BJ (cell line): ENCODE data around the gene SPNS1. TPM values are rescaled to one million over a fixed set of nuclear protein-coding genes. Genes with fewer than 3 reads are reported as not detected.

Experiments
- CTCF ChIA-PET: fragments of 350-600 bp; formaldehyde crosslinking; extraction: SDS; loops from one replicate; lab custom pipeline; 2021; ENCODE audit warnings: antibody characterized with exemption, inconsistent platforms; lab: Yijun Ruan, JAX
- POLR2A ChIA-PET: fragments of 300-600 bp; sonication (Branson Sonifier 250); formaldehyde crosslinking; extraction: SDS; loops from one replicate; lab custom pipeline; 2021; ENCODE audit warnings: antibody characterized with exemption; lab: Charles Lee
- DNase-seq: peaks from one replicate; pipeline ENCODE4 v3.0.0-alpha.2; 2011; ENCODE audit warnings: low read depth
- H3K27me3 ChIP-seq: 2 replicates; pipeline ENCODE4 v1.6.0; 2011; ENCODE audit warnings: low read length; ENCODE audit not compliant: control insufficient read depth, insufficient read depth
- H3K36me3 ChIP-seq: 2 replicates; pipeline ENCODE4 v1.5.1; 2011; ENCODE audit warnings: low read length; ENCODE audit not compliant: control insufficient read depth, insufficient read depth
- H3K4me3 ChIP-seq: 2 replicates; pipeline ENCODE4 v1.5.1; 2011; ENCODE audit warnings: low read depth, mild to moderate bottlenecking, control low read depth, low read length
- CTCF ChIP-seq: IDR thresholded peaks from 2 replicates; pipeline ENCODE4 v1.5.1; 2011; ENCODE audit warnings: low read depth, mild to moderate bottlenecking, control low read depth, inconsistent platforms, low read length, moderate library complexity; ENCODE audit not compliant: insufficient read depth
- polyA plus RNA-seq: library from polyadenylated mRNA; depleted of rRNA; stranded (reverse); fragments of >200 nt; gene quantifications from 2 replicates; pipeline ENCODE4 v1.2.3, GENCODE V29; 2011

The SPNS1 gene
- polyA plus RNA-seq, 1 experiment, result 52.7 TPM

- TF ChIP-seq CTCF, result no peak
- no peak overlapping the region for H3K4me3 ChIP-seq
- no peak for DNase-seq
- ChIA-PET POLR2A (no interaction called here), CTCF (no interaction called here)
- no peaks in the 10 kb centered on the region for H3K27me3 ChIP-seq
- H3K36me3 ChIP-seq, result peaks cover 23% of the 10 kb centered on the region
Observed at GRCh38 chr16:28989363-28989762, 14.8 kb downstream of the SPNS1 start.

- TF ChIP-seq CTCF, result no peak
- CTCF ChIA-PET, result no interaction called here
- no peaks in the 10 kb centered on the region for H3K27me3 ChIP-seq
- DNase-seq, result no peak
- H3K36me3 ChIP-seq, result peaks cover 18% of the 10 kb centered on the region
- no peak overlapping the region for H3K4me3 ChIP-seq
- POLR2A ChIA-PET, result no interaction called here
Observed at GRCh38 chr16:28990375-28991040, 15.9 kb downstream of the SPNS1 start.

GRCh38 chr16:28991687-28992086 is 17.1 kb downstream of the SPNS1 start:
- TF ChIP-seq CTCF, result no peak
- ChIA-PET POLR2A (no interaction called here), CTCF (no interaction called here)

GRCh38 chr16:28992496-28992895 is 17.9 kb downstream of the SPNS1 start:
- H3K27me3 ChIP-seq, result no peaks in the 10 kb centered on the region
- peaks cover 8% of the 10 kb centered on the region for H3K36me3 ChIP-seq
- TF ChIP-seq CTCF, result no peak
- no peak for DNase-seq
- no peak overlapping the region for H3K4me3 ChIP-seq
- ChIA-PET POLR2A (no interaction called here), CTCF (no interaction called here)

More at GRCh38 chr16:28991687-28992086, 17.1 kb downstream of the SPNS1 start:
- DNase-seq, result no peak
- Histone ChIP-seq H3K4me3 (no peak overlapping the region), H3K27me3 (no peaks in the 10 kb centered on the region), H3K36me3 (peaks cover 10% of the 10 kb centered on the region)

- Histone ChIP-seq H3K4me3 (no peak overlapping the region), H3K36me3 (no peaks in the 10 kb centered on the region), H3K27me3 (no peaks in the 10 kb centered on the region; the same call in 1 of the 2 replicates)
- DNase-seq, result no peak
- TF ChIP-seq CTCF, result no peak
- ChIA-PET POLR2A (no interaction called here), CTCF (no interaction called here)
Observed at GRCh38 chr16:28998837-28999236, 24.3 kb downstream of the SPNS1 start.
